SIG-M5 (cell line): ENCODE results near the gene LONP1.
"Not testable (repeated sequence)": the region's sequence is repeated elsewhere in the genome, so short reads cannot be mapped to it uniquely, and the experiment has no call there.

Experiments
- DNase-seq: peaks from one replicate; lab custom pipeline; 2025; lab: John Stamatoyannopoulos, UW

LONP1 gene

GRCh38 chr19:5693195-5694166, 26.5 kb downstream of the LONP1 start:
- no peak for DNase-seq

- DNase-seq: no peak
Observed at GRCh38 chr19:5692723-5693194, 27.2 kb downstream of the LONP1 start.

- DNase-seq: no peak
Observed at GRCh38 chr19:5691822-5692722, 27.9 kb downstream of the LONP1 start.

- DNase-seq: no peak
Observed at GRCh38 chr19:5690955-5691821, 28.8 kb downstream of the LONP1 start.

GRCh38 chr19:5690125-5690954, 29.6 kb downstream of the LONP1 start, which contains the start of gene RPL36:
Gene RPL36, plus strand, starts transcription at chr19:5690295. Its CDS starts 213 bp downstream, at chr19:5690508.
- DNase-seq: peak; percentile 58

- not testable (repeated sequence) for DNase-seq
Observed at GRCh38 chr19:5688262-5688881, 31.6 kb downstream of the LONP1 start.

- no peak for DNase-seq
Observed at GRCh38 chr19:5687360-5688198, 32.4 kb downstream of the LONP1 start.

- DNase-seq: no peak
Observed at GRCh38 chr19:5686647-5687359, 33.1 kb downstream of the LONP1 start.

- no peak for DNase-seq
Observed at GRCh38 chr19:5686326-5686646, 33.7 kb downstream of the LONP1 start.

- DNase-seq: no peak
Observed at GRCh38 chr19:5684694-5685430, 35.1 kb downstream of the LONP1 start.

GRCh38 chr19:5683177-5683886, 36.6 kb downstream of the LONP1 start:
- DNase-seq: no peak

- DNase-seq: no peak
Observed at GRCh38 chr19:5682107-5682482, 37.9 kb downstream of the LONP1 start.

- no peak for DNase-seq
Observed at GRCh38 chr19:5681391-5682106, 38.4 kb downstream of the LONP1 start.

GRCh38 chr19:5680437-5681368, 39.2 kb downstream of the LONP1 start, which contains the start of the genes HSD11B1L and MICOS13:
Gene HSD11B1L, plus strand, starts transcription at chr19:5681027. Its CDS starts 3,806 bp downstream, at chr19:5684833.
Gene MICOS13, minus strand, starts transcription at chr19:5680516. Its CDS starts 30 bp downstream, at chr19:5680486.
- peak; percentile 92 for DNase-seq

GRCh38 chr19:5680084-5680436, 39.9 kb downstream of the LONP1 start:
- DNase-seq: no peak
